ENCODE measurements around the gene XYLT1.

Gene XYLT1

DNA sequence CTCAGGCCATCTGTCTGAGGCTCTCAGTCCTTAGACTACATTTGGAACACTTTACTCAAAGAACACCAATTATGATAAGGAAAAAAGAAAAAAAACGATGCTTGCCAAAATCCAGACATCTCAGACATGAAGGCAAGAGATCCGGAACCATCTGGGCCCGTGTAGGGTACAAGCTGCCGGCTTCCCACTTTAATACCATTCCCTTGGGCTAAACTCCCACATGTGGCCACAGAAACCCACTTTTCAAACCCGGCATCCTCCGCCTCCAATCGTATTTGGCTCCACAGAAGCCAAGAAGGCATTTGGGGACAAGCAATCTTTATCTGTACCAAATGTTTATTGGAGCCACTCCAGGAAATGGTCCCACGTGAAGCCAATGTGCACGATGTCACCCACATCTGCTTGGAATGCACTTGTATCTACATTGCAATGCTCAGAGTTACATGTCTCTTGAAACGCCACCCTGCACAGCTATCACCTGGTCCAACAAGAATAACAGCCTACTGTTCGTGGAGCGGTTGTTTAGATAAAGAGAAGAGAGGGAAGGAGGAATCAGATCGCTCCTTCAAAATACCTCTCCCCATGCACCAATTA lies 33.5 kb downstream of the XYLT1 start:
- no peak for DNase-seq (ENCODE audit: insufficient read length, low spot score)
- TF ChIP-seq POLR2AphosphoS5 (IDR thresholded peaks at IDR 0.05; ENCODE audit: low read depth, low read length) (no peak), POU2F2 (IDR thresholded peaks at IDR 0.05; ENCODE audit: low read depth, low read length) (no peak), POLR2A (IDR thresholded peaks at IDR 0.05; ENCODE audit: low read depth, low read length) (no peak), TAF1 (IDR thresholded peaks at IDR 0.05; ENCODE audit: low read depth, low read length) (no peak), PAX5 (IDR thresholded peaks at IDR 0.05; ENCODE audit: insufficient read depth, low read length, severe bottlenecking) (no peak), SPI1 (IDR thresholded peaks at IDR 0.05; ENCODE audit: low read depth, low read length) (no peak)
- FAIRE-seq, result no peak

DNA sequence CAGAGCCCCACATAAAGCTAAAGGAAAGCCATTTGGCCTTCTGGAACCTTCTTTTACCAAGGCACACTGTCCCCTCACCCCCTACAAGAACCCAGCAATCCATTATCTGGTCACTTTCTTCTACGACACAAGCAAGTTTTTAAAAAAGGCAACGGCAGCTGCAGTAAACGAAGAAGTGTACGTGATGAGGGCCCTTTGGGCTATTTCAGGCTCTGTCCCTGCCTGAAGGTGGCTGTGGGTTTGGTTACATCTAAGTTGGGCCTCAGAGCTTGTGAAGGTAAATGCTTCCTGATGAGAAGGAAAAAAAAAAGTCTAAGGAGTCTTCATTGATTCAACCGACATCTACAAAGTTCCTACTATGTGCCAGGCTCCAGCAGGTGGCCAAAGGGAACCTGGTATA lies 35.4 kb downstream of the XYLT1 start:
- no peak for FAIRE-seq
- DNase-seq (ENCODE audit: insufficient read length, low spot score), result no peak
- TF ChIP-seq POU2F2 (IDR thresholded peaks at IDR 0.05; ENCODE audit: low read depth, low read length), result no peak
- no peak for TF ChIP-seq TAF1 (IDR thresholded peaks at IDR 0.05; ENCODE audit: low read depth, low read length)
- no peak for TF ChIP-seq SPI1 (IDR thresholded peaks at IDR 0.05; ENCODE audit: low read depth, low read length)
- no peak for TF ChIP-seq PAX5 (IDR thresholded peaks at IDR 0.05; ENCODE audit: insufficient read depth, low read length, severe bottlenecking)

DNA sequence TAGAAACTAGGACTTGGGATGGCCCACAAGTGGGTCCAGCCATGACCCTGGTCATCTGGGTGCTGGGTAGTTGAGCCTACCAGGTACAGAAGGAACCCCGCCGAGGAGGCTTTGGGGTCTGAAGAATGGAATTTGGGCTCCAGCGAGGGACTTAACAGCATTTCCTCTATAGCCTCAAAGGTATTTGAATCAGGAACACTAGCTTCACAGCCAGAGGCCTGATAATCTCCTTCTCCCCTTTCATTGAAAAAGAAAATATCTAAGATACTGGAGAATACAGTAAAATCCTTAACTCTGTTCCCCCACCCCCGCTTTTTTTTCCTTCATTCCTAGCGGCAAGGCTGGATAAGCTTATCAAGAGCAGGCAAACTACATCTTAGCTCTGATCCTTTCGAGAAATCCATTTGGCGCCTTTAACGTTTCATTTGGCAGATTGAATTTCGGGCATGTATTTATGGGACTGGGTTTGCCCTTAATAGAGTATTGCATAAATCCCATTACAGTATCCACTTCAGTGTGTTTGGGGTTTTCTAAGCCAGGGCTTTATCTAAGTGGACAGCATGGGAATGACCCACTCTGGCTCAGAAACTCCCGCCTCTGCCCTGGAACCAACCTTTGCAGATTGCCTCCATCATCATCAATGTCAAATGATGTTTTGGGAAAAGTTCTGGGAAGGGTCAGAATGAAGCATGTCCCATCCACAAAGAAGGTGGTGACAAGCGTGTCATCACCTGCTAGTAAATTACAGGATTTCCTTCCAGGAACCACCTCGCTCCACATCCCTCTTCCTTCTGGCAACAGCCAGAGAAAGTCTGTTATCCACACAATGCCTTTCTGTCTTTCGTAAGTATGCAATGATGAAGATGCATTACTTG lies 36.9 kb downstream of the XYLT1 start:
- DNase-seq (ENCODE audit: insufficient read length, low spot score) (no peak), FAIRE-seq (no peak)
- no peak for TF ChIP-seq POLR2A (IDR thresholded peaks at IDR 0.05; ENCODE audit: low read depth, low read length)

DNA sequence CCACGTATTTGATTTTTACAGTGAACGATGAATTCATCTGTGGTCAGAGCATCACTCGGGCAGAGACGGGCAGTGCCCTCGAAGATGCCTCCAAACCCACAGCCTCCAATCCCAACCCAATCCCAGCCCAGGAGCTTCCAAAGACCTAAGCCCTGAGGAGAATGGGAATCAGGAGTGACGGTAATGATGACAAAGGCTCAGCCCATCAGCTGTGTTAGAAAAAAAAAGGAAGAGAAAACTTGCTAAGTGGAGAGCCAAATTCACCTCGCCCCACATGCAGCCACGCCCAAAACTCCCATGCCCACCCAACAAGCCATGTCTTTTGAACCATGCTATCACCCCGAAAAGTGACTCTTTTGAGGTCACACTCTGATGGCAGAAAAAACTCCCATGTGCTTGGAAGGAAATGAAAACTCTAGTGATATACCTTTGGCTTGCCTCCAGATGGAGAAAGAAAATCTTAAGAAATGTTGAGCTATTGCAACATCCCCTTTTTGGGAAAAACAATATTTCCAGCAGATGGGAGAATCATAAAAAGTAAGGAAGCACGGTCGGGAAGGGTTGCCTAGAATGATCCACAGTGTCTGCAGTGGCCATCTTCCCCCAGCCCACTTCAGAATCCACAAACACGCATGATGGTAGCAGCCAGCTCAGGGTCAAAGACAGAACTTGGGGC lies 37.7 kb downstream of the XYLT1 start:
- no peak for TF ChIP-seq POLR2AphosphoS5 (IDR thresholded peaks at IDR 0.05; ENCODE audit: low read depth, low read length)
- no peak for TF ChIP-seq PAX5 (IDR thresholded peaks at IDR 0.05; ENCODE audit: insufficient read depth, low read length, severe bottlenecking)
- TF ChIP-seq SPI1 (IDR thresholded peaks at IDR 0.05; ENCODE audit: low read depth, low read length), result no peak
- no peak for TF ChIP-seq POU2F2 (IDR thresholded peaks at IDR 0.05; ENCODE audit: low read depth, low read length)
- DNase-seq (ENCODE audit: insufficient read length, low spot score) (no peak), FAIRE-seq (no peak)

DNA sequence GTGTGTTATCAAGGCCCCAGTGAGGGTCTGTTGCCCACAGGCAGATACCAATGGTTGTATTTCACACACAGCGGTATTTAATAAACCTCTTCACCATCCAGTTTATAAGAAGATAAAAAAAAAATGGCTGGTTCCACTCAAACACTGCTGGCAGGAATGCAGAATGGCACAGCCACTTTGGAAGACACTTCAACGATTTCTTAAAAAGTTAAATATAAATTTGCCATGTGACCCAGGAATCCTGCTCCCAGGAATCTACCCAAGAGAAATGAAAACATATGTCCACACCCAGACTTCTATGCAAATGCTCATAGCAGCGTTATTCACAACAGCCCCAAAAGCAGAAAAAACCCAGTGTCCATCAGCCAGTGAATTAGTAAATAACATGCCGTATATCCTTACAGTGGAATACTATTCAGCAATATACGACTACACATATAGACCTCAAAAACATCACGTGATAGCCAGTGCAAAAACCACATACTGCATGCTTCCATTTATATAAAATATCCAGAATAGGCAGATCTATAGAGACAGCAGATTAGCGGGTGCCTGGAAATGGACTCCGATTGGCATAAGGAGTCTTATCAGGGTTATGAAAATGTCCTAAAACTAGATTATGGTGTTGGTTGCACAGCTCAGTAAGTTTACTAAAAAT lies 38.7 kb downstream of the XYLT1 start:
- DNase-seq (ENCODE audit: insufficient read length, low spot score), result no peak
- TF ChIP-seq SPI1 (IDR thresholded peaks at IDR 0.05; ENCODE audit: low read depth, low read length) (no peak), PAX5 (IDR thresholded peaks at IDR 0.05; ENCODE audit: insufficient read depth, low read length, severe bottlenecking) (no peak), POLR2A (IDR thresholded peaks at IDR 0.05; ENCODE audit: low read depth, low read length) (no peak), POLR2AphosphoS5 (IDR thresholded peaks at IDR 0.05; ENCODE audit: low read depth, low read length) (no peak), TAF1 (IDR thresholded peaks at IDR 0.05; ENCODE audit: low read depth, low read length) (no peak), POU2F2 (IDR thresholded peaks at IDR 0.05; ENCODE audit: low read depth, low read length) (no peak)
- FAIRE-seq, result no peak

DNA sequence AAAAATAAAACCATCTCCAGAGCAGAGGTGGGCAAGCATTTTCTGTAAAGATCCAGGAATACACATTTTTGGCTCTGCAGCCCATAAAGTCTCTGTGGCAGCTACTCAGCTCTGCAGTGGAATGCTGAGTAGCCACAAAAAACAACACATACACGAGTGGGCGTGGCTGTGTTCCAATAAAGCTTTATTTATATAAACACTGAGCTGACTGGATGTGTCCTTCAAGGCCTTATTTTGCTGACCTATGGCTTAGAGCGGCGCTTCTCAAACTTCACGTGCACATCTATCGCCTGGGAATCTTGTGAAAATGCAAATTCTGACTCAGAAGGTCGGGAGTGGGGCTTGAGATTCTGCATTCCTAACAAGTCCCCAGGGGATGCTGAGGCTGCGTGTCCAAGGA lies 39.7 kb downstream of the XYLT1 start:
- FAIRE-seq (no peak), DNase-seq (ENCODE audit: insufficient read length, low spot score) (no peak)
- no peak for TF ChIP-seq POU2F2 (IDR thresholded peaks at IDR 0.05; ENCODE audit: low read depth, low read length)
- TF ChIP-seq POLR2AphosphoS5 (IDR thresholded peaks at IDR 0.05; ENCODE audit: low read depth, low read length), result no peak
- no peak for TF ChIP-seq SPI1 (IDR thresholded peaks at IDR 0.05; ENCODE audit: low read depth, low read length)
- TF ChIP-seq PAX5 (IDR thresholded peaks at IDR 0.05; ENCODE audit: insufficient read depth, low read length, severe bottlenecking), result no peak
- TF ChIP-seq TAF1 (IDR thresholded peaks at IDR 0.05; ENCODE audit: low read depth, low read length), result no peak
- no peak for TF ChIP-seq POLR2A (IDR thresholded peaks at IDR 0.05; ENCODE audit: low read depth, low read length)

DNA sequence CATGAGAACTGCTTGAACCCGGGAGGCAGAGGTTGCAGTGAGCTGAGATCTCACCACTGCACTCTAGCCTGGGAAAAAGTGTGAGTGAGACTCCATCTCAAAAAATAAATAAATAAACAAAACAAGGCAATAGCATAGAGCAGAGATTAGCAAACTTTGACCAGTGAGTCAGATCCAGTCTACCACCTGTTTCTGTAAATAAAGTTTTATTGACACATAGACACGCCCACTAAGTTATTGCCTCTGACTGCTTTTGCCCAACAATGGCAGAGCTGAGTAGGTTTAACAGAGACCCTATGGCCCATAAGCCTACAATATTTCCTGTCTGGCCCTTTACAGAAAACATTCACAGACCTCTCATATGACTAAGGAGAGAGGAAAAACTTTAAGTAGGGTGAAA lies 44.3 kb downstream of the XYLT1 start:
- TF ChIP-seq PAX5 (IDR thresholded peaks at IDR 0.05; ENCODE audit: insufficient read depth, low read length, severe bottlenecking), result no peak
- FAIRE-seq (no peak), DNase-seq (ENCODE audit: insufficient read length, low spot score) (no peak)

DNA sequence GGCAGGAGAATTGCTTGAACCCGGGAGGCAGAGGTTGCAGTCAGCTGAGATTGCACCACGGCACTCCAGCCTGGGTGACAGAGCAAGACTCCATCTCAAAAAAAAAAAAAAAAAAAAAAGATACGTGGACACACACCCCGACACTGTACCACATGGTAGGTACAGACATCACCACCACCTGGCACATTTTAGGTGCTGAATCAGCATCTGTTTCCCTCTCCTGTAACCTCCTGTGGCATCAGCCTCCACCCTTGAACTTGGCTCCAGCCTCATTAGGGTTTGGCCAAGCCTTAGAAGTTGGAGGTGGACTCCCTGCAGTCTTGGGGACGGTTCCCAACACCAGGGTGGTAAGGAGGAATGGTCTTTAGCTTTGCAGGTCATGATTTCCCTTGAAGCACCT lies 46.0 kb downstream of the XYLT1 start:
- TF ChIP-seq POLR2AphosphoS5 (IDR thresholded peaks at IDR 0.05; ENCODE audit: low read depth, low read length) (no peak), TAF1 (IDR thresholded peaks at IDR 0.05; ENCODE audit: low read depth, low read length) (no peak), POU2F2 (IDR thresholded peaks at IDR 0.05; ENCODE audit: low read depth, low read length) (no peak)
- DNase-seq (ENCODE audit: insufficient read length, low spot score), result no peak
- no peak for FAIRE-seq

DNA sequence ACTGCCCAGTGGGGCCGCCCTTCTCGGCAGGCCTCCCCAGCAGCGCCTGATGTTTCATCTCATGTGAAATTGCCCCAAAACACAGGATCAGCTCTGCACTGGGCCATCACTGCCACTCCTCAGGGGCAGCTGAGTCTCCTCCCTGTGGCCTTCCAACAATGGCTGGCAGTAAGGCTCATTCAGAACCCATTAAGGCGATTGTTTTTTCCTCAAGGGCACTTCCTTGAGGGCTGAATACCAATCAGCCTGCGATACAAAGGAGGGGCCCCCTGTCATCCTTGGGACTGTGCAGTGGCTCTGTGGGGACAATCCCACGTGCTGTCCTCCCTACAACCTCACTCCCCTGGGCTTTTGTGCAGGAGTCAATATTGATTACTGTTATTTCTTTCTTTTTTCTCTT lies 47.5 kb downstream of the XYLT1 start:
- no peak for TF ChIP-seq PAX5 (IDR thresholded peaks at IDR 0.05; ENCODE audit: insufficient read depth, low read length, severe bottlenecking)
- TF ChIP-seq TAF1 (IDR thresholded peaks at IDR 0.05; ENCODE audit: low read depth, low read length), result no peak
- TF ChIP-seq SPI1 (IDR thresholded peaks at IDR 0.05; ENCODE audit: low read depth, low read length), result no peak
- TF ChIP-seq POLR2AphosphoS5 (IDR thresholded peaks at IDR 0.05; ENCODE audit: low read depth, low read length), result no peak
- TF ChIP-seq POLR2A (IDR thresholded peaks at IDR 0.05; ENCODE audit: low read depth, low read length), result no peak
- no peak for TF ChIP-seq POU2F2 (IDR thresholded peaks at IDR 0.05; ENCODE audit: low read depth, low read length)
- DNase-seq (ENCODE audit: insufficient read length, low spot score), result no peak
- no peak for FAIRE-seq

DNA sequence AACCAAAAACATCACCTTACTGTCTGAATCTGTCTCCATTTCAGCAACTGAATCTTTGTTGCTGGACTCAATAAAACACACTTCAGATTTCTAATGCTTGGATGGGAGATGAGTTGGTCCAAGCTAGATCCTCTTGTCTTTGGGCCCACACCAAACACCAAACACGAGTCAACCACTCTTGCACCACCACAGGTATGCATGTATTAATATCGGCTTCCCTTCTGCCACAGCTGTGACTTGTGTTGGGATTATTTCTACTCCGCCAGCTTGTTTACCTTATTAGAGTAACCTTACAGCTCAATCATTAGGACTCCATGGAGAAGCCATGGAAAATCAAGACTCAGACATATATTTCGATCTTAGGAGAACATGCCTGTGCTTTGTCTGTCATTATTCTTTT lies 49.9 kb downstream of the XYLT1 start:
- no peak for FAIRE-seq
- DNase-seq (ENCODE audit: insufficient read length, low spot score), result no peak
- no peak for TF ChIP-seq POLR2AphosphoS5 (IDR thresholded peaks at IDR 0.05; ENCODE audit: low read depth, low read length)
- TF ChIP-seq PAX5 (IDR thresholded peaks at IDR 0.05; ENCODE audit: insufficient read depth, low read length, severe bottlenecking), result no peak
- no peak for TF ChIP-seq SPI1 (IDR thresholded peaks at IDR 0.05; ENCODE audit: low read depth, low read length)
- TF ChIP-seq POLR2A (IDR thresholded peaks at IDR 0.05; ENCODE audit: low read depth, low read length), result no peak
- TF ChIP-seq TAF1 (IDR thresholded peaks at IDR 0.05; ENCODE audit: low read depth, low read length), result no peak
- TF ChIP-seq POU2F2 (IDR thresholded peaks at IDR 0.05; ENCODE audit: low read depth, low read length), result no peak
